Central memory CD8-positive, alpha-beta T cell (primary cell): ENCODE results near the gene STUB1.

Source experiments
- ATAC-seq: fragments of 150-1000 bp; cut with Tn5 transposase; replicated peaks from 2 replicates; pipeline ENCODE4 v1.10.0; 2022; ENCODE audit warnings: mild to moderate bottlenecking, moderate FRiP score, moderate number of reproducible peaks; ENCODE audit not compliant: poor library complexity, severe bottlenecking; ENCODE audit errors: extremely low read depth
- DNase-seq, 2 donors: peaks; one replicate each; pipeline ENCODE4 v3.0.0; 2021; ENCODE audit warnings: low spot score in 2 of 2
- H3K27ac Mint-ChIP-seq: one replicate; pipeline ENCODE4 v1.8.0; 2022; ENCODE audit warnings: low read depth, mild to moderate bottlenecking, moderate library complexity, mixed read lengths
- H3K27me3 Mint-ChIP-seq: one replicate; pipeline ENCODE4 v1.8.0; 2022; ENCODE audit warnings: mixed read lengths
- H3K36me3 Mint-ChIP-seq: one replicate; pipeline ENCODE4 v1.8.0; 2022; ENCODE audit warnings: mild to moderate bottlenecking, moderate library complexity, mixed read lengths; ENCODE audit not compliant: insufficient read depth
- H3K4me1 Mint-ChIP-seq: one replicate; pipeline ENCODE4 v1.8.0; 2022; ENCODE audit warnings: mixed read lengths
- H3K4me3 Mint-ChIP-seq: one replicate; pipeline ENCODE4 v1.8.0; 2022; ENCODE audit warnings: mild to moderate bottlenecking, moderate library complexity, mixed read lengths
- H3K9me3 Mint-ChIP-seq: one replicate; pipeline ENCODE4 v1.8.0; 2022; ENCODE audit warnings: mixed read lengths

Gene STUB1

GRCh38 chr16:680967-681745, 946 bp downstream of the STUB1 start:
- Mint-ChIP-seq H3K4me1 (peaks cover 32% of the 10 kb centered on the region), H3K27me3 (no peaks in the 10 kb centered on the region), H3K36me3 (peaks cover 27% of the 10 kb centered on the region), H3K9me3 (no peaks in the 10 kb centered on the region), H3K27ac (no peak overlapping the region), H3K4me3 (peak overlapping the region; percentile 73)
- no peak for DNase-seq
- ATAC-seq = no peak

GRCh38 chr16:681746-682427, 1.7 kb downstream of the STUB1 start:
- no peaks in the 10 kb centered on the region for H3K9me3 Mint-ChIP-seq
- H3K27ac Mint-ChIP-seq = no peak overlapping the region
- H3K36me3 Mint-ChIP-seq = peaks cover 28% of the 10 kb centered on the region
- H3K4me1 Mint-ChIP-seq = peaks cover 32% of the 10 kb centered on the region
- peak overlapping the region; percentile 73 for H3K4me3 Mint-ChIP-seq
- ATAC-seq (no peak), DNase-seq (no peak)
- H3K27me3 Mint-ChIP-seq = no peaks in the 10 kb centered on the region

- no peak overlapping the region for H3K27ac Mint-ChIP-seq
- no peaks in the 10 kb centered on the region for H3K27me3 Mint-ChIP-seq
- H3K4me3 Mint-ChIP-seq = peak overlapping the region; percentile 73
- no peak for DNase-seq
- ATAC-seq = no peak
- H3K4me1 Mint-ChIP-seq = peaks cover 32% of the 10 kb centered on the region
- H3K9me3 Mint-ChIP-seq = no peaks in the 10 kb centered on the region
- peaks cover 28% of the 10 kb centered on the region for H3K36me3 Mint-ChIP-seq
Observed at GRCh38 chr16:682493-683395, 2.5 kb downstream of the STUB1 start.

DNA sequence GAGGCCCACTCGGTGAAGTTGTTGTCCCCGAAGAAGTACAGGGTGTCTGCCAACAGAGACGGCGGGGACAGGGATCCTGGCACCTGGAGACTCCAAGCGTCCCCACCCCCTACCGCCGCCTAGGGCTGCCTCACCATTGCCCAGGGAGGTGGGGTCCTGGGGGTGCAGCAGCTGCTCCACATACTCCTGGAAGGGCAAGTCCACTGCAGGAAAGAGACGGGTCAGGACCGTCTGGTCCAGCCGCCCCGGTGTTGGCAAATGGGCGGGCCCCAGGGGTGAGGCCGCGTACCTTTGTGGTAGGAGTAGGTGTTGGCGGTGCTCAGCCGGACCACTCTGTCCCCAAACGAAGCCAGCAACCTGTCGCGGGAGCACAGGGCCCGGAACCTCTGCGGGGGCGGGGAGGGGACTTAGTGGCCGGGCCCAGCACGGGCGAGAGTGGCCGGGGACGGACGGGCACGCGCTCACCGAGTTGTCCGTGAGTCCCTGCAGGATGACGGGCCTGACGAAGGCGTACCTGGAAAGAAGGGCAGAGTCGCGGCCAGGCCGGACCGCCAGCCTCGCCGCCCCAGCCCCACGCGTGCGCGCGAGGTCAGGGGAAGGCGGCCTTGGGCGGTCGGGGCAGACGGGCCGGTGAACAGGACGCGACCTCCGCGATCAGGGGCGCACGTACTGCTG, 3.3 kb downstream of the STUB1 start:
- H3K36me3 Mint-ChIP-seq = peaks cover 25% of the 10 kb centered on the region
- no peak overlapping the region for H3K27ac Mint-ChIP-seq
- no peak for ATAC-seq
- H3K27me3 Mint-ChIP-seq = no peaks in the 10 kb centered on the region
- H3K4me1 Mint-ChIP-seq = peaks cover 32% of the 10 kb centered on the region
- no peak for DNase-seq
- H3K4me3 Mint-ChIP-seq = peak overlapping the region; percentile 73
- no peaks in the 10 kb centered on the region for H3K9me3 Mint-ChIP-seq

- Mint-ChIP-seq H3K27me3 (no peaks in the 10 kb centered on the region), H3K27ac (peak within 1 kb of the TSS; percentile 67), H3K36me3 (peaks cover 22% of the 10 kb centered on the region), H3K4me1 (peaks cover 27% of the 10 kb centered on the region), H3K4me3 (peak within 1 kb of the TSS; percentile 73), H3K9me3 (no peaks in the 10 kb centered on the region)
- ATAC-seq = peak; percentile 70
- DNase-seq = peak; percentile 89 to 90
Observed at GRCh38 chr16:684071-684794, 4.0 kb downstream of the STUB1 start, which contains the start of gene JMJD8. Gene JMJD8, minus strand, starts transcription at chr16:684334. Its CDS starts 15 bp downstream, at chr16:684319.

- peak overlapping the region; percentile 67 for H3K27ac Mint-ChIP-seq
Observed at GRCh38 chr16:684961-685696, 4.9 kb downstream of the STUB1 start.

GRCh38 chr16:685967-686366, 5.8 kb downstream of the STUB1 start:
- H3K9me3 Mint-ChIP-seq = peaks cover 2% of the 10 kb centered on the region
- peaks cover 25% of the 10 kb centered on the region for H3K36me3 Mint-ChIP-seq
- no peak for DNase-seq
- H3K27me3 Mint-ChIP-seq = no peaks in the 10 kb centered on the region
- H3K27ac Mint-ChIP-seq = no peak overlapping the region
- peak overlapping the region; percentile 43 for H3K4me3 Mint-ChIP-seq
- no peak for ATAC-seq
- H3K4me1 Mint-ChIP-seq = peaks cover 23% of the 10 kb centered on the region

More at GRCh38 chr16:684961-685696, 4.9 kb downstream of the STUB1 start:
- Mint-ChIP-seq H3K4me1 (peaks cover 23% of the 10 kb centered on the region), H3K4me3 (peak overlapping the region; percentile 43), H3K9me3 (no peaks in the 10 kb centered on the region), H3K36me3 (peaks cover 24% of the 10 kb centered on the region), H3K27me3 (no peaks in the 10 kb centered on the region)
- DNase-seq = no peak
- ATAC-seq = no peak

DNA sequence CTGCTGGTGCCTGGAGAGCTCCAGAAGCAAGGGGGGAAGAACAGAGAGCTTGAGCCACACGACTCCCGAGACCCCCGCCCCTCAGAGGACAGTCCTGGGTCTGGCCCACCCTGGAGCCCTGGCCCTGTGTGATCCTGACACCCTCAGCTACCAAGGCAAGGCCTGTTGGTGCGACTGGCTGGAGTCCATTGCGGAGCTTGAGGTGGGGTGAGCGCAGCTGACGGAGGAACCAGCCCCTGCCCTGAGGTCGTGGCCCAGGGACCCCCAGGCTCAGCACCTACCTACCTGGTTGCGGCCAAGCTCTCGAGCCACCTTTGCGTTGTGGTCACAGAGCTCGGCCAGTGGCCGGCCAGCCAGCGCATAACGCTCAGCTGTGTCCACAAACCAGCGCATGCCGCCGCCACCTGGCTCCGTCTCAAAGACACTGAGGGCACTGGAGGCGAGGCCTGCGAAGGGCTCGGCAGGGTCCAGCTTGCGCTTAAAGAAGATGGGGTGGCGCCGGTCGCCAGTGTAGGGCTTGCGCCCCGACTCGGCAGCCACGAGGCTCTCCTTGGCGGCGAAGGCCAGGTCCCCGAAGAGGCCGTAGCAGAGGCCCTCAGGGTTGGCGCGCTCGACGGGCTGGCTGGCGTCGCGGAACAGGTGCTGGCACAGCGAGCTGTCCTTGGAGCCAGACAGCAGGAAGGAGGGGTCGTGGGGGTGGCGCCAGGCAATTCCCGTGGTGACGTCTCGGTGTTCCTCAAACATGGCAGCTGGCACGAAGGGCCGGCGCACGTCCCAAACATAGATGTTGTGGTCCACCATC, 6.5 kb downstream of the STUB1 start:
- H3K4me1 Mint-ChIP-seq = peaks cover 20% of the 10 kb centered on the region
- no peak for ATAC-seq
- DNase-seq = no peak
- peaks cover 5% of the 10 kb centered on the region for H3K9me3 Mint-ChIP-seq
- peaks cover 24% of the 10 kb centered on the region for H3K36me3 Mint-ChIP-seq
- H3K27me3 Mint-ChIP-seq = no peaks in the 10 kb centered on the region
- H3K27ac Mint-ChIP-seq = no peak overlapping the region
- H3K4me3 Mint-ChIP-seq = no peak overlapping the region

- Mint-ChIP-seq H3K4me3 (no peak overlapping the region), H3K4me1 (peaks cover 14% of the 10 kb centered on the region), H3K9me3 (peaks cover 5% of the 10 kb centered on the region), H3K36me3 (peaks cover 15% of the 10 kb centered on the region), H3K27ac (no peak overlapping the region), H3K27me3 (peaks cover under 1% of the 10 kb centered on the region)
- DNase-seq (no peak), ATAC-seq (no peak)
Observed at GRCh38 chr16:687499-687898, 7.3 kb downstream of the STUB1 start.

- peaks cover 10% of the 10 kb centered on the region for H3K27me3 Mint-ChIP-seq
- peaks cover 11% of the 10 kb centered on the region for H3K36me3 Mint-ChIP-seq
- peaks cover 15% of the 10 kb centered on the region for H3K4me1 Mint-ChIP-seq
- ATAC-seq (no peak), DNase-seq (no peak)
- H3K9me3 Mint-ChIP-seq = peaks cover 5% of the 10 kb centered on the region
- H3K4me3 Mint-ChIP-seq = peak overlapping the region; percentile 87
- H3K27ac Mint-ChIP-seq = peak overlapping the region; percentile 93
Observed at GRCh38 chr16:689175-689897, 9.1 kb downstream of the STUB1 start.
